ENCODE measurements around the gene EBF3.

- no peak for TF ChIP-seq SUZ12 (IDR thresholded peaks at IDR 0.05; ENCODE audit: extremely low read depth, insufficient read depth, insufficient read length)
- no peak for TF ChIP-seq YY1 (IDR thresholded peaks at IDR 0.05; ENCODE audit: insufficient read depth, insufficient read length)
- no peak for TF ChIP-seq ZNF274 (IDR thresholded peaks at IDR 0.05; ENCODE audit: low read depth, low read length)
Measured at GRCh38 chr10:129855836-129856563, 108.1 kb downstream of the EBF3 start.
